ENCODE results near the gene RNF222.

Gene RNF222

GRCh38 chr17:8397636-8398035, at the start of gene RNF222:
RNF222 (minus strand) TSS chr17:8397827; CDS start chr17:8393461, 4,366 bp downstream.
- no peak for DNase-seq

- no peak for DNase-seq
These were observed 47.9 kb upstream of the RNF222 start for GRCh38 chr17:8445536-8445935.

GRCh38 chr17:8444494-8444893, 46.9 kb upstream of the RNF222 start:
- no peak for DNase-seq

- no peak for DNase-seq
These were observed 46.1 kb upstream of the RNF222 start for GRCh38 chr17:8443756-8444155.

GRCh38 chr17:8442310-8442709, 44.7 kb upstream of the RNF222 start:
- DNase-seq = no peak

- no peak for DNase-seq
These were observed 44.1 kb upstream of the RNF222 start for GRCh38 chr17:8441690-8442089.

- DNase-seq = no peak
These were observed 42.1 kb upstream of the RNF222 start for GRCh38 chr17:8439681-8440080.

- peak; percentile 7 for DNase-seq
These were observed 40.8 kb upstream of the RNF222 start for GRCh38 chr17:8438441-8438840.

GRCh38 chr17:8436844-8437171, 39.2 kb upstream of the RNF222 start:
- DNase-seq = no peak

- DNase-seq = peak; percentile 53
These were observed 38.7 kb upstream of the RNF222 start for GRCh38 chr17:8436169-8436843.

GRCh38 chr17:8435245-8436168, 37.9 kb upstream of the RNF222 start, which contains the start of gene NDEL1:
NDEL1 (plus strand) TSS chr17:8435884; CDS start chr17:8444272, 8,388 bp downstream.
- DNase-seq = peak; percentile 99

GRCh38 chr17:8430966-8431365, 33.3 kb upstream of the RNF222 start:
- no peak for DNase-seq

- DNase-seq = no peak
These were observed 29.2 kb upstream of the RNF222 start for GRCh38 chr17:8426802-8427201.

GRCh38 chr17:8426094-8426720, 28.6 kb upstream of the RNF222 start:
- no peak for DNase-seq

GRCh38 chr17:8421571-8421970, 23.9 kb upstream of the RNF222 start:
- DNase-seq = no peak

GRCh38 chr17:8420041-8420934, 22.7 kb upstream of the RNF222 start:
- DNase-seq = no peak

GRCh38 chr17:8419305-8419704, 21.7 kb upstream of the RNF222 start:
- DNase-seq = no peak

GRCh38 chr17:8418471-8418870, 20.8 kb upstream of the RNF222 start:
- no peak for DNase-seq

- no peak for DNase-seq
These were observed 20.2 kb upstream of the RNF222 start for GRCh38 chr17:8417806-8418205.

GRCh38 chr17:8413938-8414337, 16.3 kb upstream of the RNF222 start:
- DNase-seq = no peak

- DNase-seq = no peak
These were observed 15.7 kb upstream of the RNF222 start for GRCh38 chr17:8413328-8413727.

- no peak for DNase-seq
These were observed 14.5 kb upstream of the RNF222 start for GRCh38 chr17:8412089-8412488.

- no peak for DNase-seq
These were observed 13.2 kb upstream of the RNF222 start for GRCh38 chr17:8410883-8411238.
